ENCODE measurements around the gene SERPINE1.

DNA sequence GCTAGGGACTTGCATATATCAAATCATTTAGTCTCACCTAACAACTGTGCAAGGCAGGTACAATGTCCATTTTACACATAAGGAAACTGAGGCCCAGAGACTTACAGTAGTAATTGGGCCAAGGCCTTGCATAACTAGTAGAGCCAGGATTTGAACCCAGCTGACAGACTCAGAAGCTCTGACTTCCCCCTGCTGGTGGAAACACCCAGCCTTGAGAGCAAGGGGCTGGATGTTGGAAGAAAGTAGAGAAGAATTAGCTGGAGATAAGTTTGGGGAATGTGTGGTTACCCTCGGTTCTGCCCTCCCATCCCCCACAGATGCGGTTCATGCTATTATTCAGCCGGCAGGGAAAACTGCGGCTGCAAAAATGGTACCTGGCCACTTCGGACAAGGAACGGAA lies 29.4 kb downstream of the SERPINE1 start:
- TF ChIP-seq, protein P1, sequence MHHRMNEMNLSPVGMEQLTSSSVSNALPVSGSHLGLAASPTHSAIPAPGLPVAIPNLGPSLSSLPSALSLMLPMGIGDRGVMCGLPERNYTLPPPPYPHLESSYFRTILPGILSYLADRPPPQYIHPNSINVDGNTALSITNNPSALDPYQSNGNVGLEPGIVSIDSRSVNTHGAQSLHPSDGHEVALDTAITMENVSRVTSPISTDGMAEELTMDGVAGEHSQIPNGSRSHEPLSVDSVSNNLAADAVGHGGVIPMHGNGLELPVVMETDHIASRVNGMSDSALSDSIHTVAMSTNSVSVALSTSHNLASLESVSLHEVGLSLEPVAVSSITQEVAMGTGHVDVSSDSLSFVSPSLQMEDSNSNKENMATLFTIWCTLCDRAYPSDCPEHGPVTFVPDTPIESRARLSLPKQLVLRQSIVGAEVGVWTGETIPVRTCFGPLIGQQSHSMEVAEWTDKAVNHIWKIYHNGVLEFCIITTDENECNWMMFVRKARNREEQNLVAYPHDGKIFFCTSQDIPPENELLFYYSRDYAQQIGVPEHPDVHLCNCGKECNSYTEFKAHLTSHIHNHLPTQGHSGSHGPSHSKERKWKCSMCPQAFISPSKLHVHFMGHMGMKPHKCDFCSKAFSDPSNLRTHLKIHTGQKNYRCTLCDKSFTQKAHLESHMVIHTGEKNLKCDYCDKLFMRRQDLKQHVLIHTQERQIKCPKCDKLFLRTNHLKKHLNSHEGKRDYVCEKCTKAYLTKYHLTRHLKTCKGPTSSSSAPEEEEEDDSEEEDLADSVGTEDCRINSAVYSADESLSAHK (tag by site-specific recombination; IDR thresholded peaks at IDR 0.05) = no peak
- no peak for TF ChIP-seq CTCF (tag by site-specific recombination; IDR thresholded peaks at IDR 0.05)
- no peak for TF ChIP-seq ZNF629 (tag by site-specific recombination; IDR thresholded peaks at IDR 0.05)
- no peak for TF ChIP-seq PRDM10 (tag by site-specific recombination; IDR thresholded peaks at IDR 0.05)
- TF ChIP-seq ZBTB8A (tag by site-specific recombination; IDR thresholded peaks at IDR 0.05) = no peak
- TF ChIP-seq, protein P2, sequence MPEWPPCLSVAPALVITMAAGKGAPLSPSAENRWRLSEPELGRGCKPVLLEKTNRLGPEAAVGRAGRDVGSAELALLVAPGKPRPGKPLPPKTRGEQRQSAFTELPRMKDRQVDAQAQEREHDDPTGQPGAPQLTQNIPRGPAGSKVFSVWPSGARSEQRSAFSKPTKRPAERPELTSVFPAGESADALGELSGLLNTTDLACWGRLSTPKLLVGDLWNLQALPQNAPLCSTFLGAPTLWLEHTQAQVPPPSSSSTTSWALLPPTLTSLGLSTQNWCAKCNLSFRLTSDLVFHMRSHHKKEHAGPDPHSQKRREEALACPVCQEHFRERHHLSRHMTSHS (tag by site-specific recombination; IDR thresholded peaks at IDR 0.05) = no peak
- no peak for TF ChIP-seq ZNF274 (IDR thresholded peaks at IDR 0.05; ENCODE audit: low read length)
- no peak for TF ChIP-seq ZNF274 (tag by site-specific recombination; IDR thresholded peaks at IDR 0.05; ENCODE audit: borderline replicate concordance)
- no peak for TF ChIP-seq GLIS2 (tag by site-specific recombination; IDR thresholded peaks at IDR 0.05)

All from HEK293 (cell line).